Measurements from ENCODE around the gene NOS3. TPM values are rescaled to one million over a fixed set of nuclear protein-coding genes. Genes with fewer than 3 reads are reported as not detected.

Gene NOS3
- total and polyA plus RNA-seq, 2 experiments from 2014 or later, result 2.6 to 6.1 TPM

DNA sequence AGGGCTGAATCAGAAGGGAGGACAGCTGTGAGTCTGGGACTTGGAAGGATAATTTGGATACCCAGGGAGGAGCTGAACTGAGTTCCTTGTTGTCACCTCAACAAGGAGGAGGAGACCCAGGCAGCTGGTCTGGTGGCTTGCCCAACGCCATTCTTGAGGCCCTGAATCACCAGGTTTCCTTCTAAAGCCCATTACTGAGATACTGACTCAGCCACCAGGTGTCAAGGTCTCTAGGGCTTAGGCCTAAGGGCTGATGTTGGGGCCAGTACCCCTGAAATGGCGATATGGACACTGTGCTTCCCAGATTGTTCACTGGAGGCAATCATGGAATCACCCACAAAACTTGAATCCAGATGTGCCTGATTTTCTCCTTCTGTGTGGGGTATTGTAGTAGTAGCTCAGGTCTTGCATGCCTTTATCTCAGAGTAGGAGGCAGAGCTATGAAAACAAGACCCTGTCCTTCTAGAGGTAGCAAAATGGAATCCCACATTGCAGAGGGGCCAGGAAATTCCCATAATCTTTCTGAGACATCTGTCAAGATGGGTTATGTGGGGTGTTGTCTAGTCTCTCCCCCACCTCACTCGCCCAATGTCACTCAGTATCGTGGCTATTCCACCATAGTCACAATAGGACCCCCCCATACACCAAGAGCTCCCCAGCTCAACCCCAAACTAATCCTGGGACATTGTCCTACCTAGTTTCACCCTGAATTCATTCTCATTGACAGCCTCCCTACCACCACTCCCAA is 35.3 kb downstream of the NOS3 start:
- peaks cover 18% of the 10 kb centered on the region; the same call in 1 of the 2 replicates for H3K27me3 ChIP-seq (ENCODE audit: insufficient read depth)
- no peak overlapping the region for H3K27ac Mint-ChIP-seq
- H3K4me3 ChIP-seq, result no peak overlapping the region
- H3F3A ChIP-seq (replicated peaks; ENCODE audit: low read depth), result no peaks in the 10 kb centered on the region
- H3K4me1 ChIP-seq (ENCODE audit: insufficient read depth), result peaks cover 15% of the 10 kb centered on the region
- no peak for DNase-seq (ENCODE audit: low spot score)
- peaks cover 25% of the 10 kb centered on the region for H3K4me1 Mint-ChIP-seq
- H3K36me3 Mint-ChIP-seq (ENCODE audit: low read depth), result no peaks in the 10 kb centered on the region; the same call in 2 of the 3 replicates
- no peaks in the 10 kb centered on the region for H4K20me1 ChIP-seq (replicated peaks; ENCODE audit: insufficient read depth)
- no peak overlapping the region for H2AFZ ChIP-seq
- peaks cover 4% of the 10 kb centered on the region for H3K27me3 Mint-ChIP-seq (ENCODE audit: insufficient read depth, low read depth, poor library complexity)
- TF ChIP-seq, protein P1, sequence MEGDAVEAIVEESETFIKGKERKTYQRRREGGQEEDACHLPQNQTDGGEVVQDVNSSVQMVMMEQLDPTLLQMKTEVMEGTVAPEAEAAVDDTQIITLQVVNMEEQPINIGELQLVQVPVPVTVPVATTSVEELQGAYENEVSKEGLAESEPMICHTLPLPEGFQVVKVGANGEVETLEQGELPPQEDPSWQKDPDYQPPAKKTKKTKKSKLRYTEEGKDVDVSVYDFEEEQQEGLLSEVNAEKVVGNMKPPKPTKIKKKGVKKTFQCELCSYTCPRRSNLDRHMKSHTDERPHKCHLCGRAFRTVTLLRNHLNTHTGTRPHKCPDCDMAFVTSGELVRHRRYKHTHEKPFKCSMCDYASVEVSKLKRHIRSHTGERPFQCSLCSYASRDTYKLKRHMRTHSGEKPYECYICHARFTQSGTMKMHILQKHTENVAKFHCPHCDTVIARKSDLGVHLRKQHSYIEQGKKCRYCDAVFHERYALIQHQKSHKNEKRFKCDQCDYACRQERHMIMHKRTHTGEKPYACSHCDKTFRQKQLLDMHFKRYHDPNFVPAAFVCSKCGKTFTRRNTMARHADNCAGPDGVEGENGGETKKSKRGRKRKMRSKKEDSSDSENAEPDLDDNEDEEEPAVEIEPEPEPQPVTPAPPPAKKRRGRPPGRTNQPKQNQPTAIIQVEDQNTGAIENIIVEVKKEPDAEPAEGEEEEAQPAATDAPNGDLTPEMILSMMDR (conservative IDR thresholded peaks at IDR 0.05; ENCODE audit: low read depth in 2 of 2), result no peak
- TF ChIP-seq JUNB (IDR thresholded peaks at IDR 0.05; ENCODE audit: unreplicated experiment), result no peak
- TF ChIP-seq, protein P2, sequence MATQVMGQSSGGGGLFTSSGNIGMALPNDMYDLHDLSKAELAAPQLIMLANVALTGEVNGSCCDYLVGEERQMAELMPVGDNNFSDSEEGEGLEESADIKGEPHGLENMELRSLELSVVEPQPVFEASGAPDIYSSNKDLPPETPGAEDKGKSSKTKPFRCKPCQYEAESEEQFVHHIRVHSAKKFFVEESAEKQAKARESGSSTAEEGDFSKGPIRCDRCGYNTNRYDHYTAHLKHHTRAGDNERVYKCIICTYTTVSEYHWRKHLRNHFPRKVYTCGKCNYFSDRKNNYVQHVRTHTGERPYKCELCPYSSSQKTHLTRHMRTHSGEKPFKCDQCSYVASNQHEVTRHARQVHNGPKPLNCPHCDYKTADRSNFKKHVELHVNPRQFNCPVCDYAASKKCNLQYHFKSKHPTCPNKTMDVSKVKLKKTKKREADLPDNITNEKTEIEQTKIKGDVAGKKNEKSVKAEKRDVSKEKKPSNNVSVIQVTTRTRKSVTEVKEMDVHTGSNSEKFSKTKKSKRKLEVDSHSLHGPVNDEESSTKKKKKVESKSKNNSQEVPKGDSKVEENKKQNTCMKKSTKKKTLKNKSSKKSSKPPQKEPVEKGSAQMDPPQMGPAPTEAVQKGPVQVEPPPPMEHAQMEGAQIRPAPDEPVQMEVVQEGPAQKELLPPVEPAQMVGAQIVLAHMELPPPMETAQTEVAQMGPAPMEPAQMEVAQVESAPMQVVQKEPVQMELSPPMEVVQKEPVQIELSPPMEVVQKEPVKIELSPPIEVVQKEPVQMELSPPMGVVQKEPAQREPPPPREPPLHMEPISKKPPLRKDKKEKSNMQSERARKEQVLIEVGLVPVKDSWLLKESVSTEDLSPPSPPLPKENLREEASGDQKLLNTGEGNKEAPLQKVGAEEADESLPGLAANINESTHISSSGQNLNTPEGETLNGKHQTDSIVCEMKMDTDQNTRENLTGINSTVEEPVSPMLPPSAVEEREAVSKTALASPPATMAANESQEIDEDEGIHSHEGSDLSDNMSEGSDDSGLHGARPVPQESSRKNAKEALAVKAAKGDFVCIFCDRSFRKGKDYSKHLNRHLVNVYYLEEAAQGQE (IDR thresholded peaks at IDR 0.05; ENCODE audit: unreplicated experiment), result no peak
- no peak for TF ChIP-seq POLR2AphosphoS5 (IDR thresholded peaks at IDR 0.05; ENCODE audit: low read depth)
- TF ChIP-seq EZH2 (IDR thresholded peaks at IDR 0.05; ENCODE audit: low read depth, unreplicated experiment), result no peak
- no peak for TF ChIP-seq NANOG (IDR thresholded peaks at IDR 0.05; ENCODE audit: borderline replicate concordance)
- no peak for TF ChIP-seq ZNF331 (CRISPR knock-in tag; IDR thresholded peaks at IDR 0.05; ENCODE audit: low read depth)
- TF ChIP-seq, protein P3, sequence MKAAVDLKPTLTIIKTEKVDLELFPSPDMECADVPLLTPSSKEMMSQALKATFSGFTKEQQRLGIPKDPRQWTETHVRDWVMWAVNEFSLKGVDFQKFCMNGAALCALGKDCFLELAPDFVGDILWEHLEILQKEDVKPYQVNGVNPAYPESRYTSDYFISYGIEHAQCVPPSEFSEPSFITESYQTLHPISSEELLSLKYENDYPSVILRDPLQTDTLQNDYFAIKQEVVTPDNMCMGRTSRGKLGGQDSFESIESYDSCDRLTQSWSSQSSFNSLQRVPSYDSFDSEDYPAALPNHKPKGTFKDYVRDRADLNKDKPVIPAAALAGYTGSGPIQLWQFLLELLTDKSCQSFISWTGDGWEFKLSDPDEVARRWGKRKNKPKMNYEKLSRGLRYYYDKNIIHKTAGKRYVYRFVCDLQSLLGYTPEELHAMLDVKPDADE (IDR thresholded peaks at IDR 0.05), result no peak
- no peak for TF ChIP-seq EZH2phosphoT487 (IDR thresholded peaks at IDR 0.05; ENCODE audit: unreplicated experiment)
- TF ChIP-seq STAT1 (IDR thresholded peaks at IDR 0.05; ENCODE audit: unreplicated experiment), result no peak
- no peak for TF ChIP-seq CREB1 (CRISPR knock-in tag; IDR thresholded peaks at IDR 0.05; ENCODE audit: low read depth)
- TF ChIP-seq, protein P4, sequence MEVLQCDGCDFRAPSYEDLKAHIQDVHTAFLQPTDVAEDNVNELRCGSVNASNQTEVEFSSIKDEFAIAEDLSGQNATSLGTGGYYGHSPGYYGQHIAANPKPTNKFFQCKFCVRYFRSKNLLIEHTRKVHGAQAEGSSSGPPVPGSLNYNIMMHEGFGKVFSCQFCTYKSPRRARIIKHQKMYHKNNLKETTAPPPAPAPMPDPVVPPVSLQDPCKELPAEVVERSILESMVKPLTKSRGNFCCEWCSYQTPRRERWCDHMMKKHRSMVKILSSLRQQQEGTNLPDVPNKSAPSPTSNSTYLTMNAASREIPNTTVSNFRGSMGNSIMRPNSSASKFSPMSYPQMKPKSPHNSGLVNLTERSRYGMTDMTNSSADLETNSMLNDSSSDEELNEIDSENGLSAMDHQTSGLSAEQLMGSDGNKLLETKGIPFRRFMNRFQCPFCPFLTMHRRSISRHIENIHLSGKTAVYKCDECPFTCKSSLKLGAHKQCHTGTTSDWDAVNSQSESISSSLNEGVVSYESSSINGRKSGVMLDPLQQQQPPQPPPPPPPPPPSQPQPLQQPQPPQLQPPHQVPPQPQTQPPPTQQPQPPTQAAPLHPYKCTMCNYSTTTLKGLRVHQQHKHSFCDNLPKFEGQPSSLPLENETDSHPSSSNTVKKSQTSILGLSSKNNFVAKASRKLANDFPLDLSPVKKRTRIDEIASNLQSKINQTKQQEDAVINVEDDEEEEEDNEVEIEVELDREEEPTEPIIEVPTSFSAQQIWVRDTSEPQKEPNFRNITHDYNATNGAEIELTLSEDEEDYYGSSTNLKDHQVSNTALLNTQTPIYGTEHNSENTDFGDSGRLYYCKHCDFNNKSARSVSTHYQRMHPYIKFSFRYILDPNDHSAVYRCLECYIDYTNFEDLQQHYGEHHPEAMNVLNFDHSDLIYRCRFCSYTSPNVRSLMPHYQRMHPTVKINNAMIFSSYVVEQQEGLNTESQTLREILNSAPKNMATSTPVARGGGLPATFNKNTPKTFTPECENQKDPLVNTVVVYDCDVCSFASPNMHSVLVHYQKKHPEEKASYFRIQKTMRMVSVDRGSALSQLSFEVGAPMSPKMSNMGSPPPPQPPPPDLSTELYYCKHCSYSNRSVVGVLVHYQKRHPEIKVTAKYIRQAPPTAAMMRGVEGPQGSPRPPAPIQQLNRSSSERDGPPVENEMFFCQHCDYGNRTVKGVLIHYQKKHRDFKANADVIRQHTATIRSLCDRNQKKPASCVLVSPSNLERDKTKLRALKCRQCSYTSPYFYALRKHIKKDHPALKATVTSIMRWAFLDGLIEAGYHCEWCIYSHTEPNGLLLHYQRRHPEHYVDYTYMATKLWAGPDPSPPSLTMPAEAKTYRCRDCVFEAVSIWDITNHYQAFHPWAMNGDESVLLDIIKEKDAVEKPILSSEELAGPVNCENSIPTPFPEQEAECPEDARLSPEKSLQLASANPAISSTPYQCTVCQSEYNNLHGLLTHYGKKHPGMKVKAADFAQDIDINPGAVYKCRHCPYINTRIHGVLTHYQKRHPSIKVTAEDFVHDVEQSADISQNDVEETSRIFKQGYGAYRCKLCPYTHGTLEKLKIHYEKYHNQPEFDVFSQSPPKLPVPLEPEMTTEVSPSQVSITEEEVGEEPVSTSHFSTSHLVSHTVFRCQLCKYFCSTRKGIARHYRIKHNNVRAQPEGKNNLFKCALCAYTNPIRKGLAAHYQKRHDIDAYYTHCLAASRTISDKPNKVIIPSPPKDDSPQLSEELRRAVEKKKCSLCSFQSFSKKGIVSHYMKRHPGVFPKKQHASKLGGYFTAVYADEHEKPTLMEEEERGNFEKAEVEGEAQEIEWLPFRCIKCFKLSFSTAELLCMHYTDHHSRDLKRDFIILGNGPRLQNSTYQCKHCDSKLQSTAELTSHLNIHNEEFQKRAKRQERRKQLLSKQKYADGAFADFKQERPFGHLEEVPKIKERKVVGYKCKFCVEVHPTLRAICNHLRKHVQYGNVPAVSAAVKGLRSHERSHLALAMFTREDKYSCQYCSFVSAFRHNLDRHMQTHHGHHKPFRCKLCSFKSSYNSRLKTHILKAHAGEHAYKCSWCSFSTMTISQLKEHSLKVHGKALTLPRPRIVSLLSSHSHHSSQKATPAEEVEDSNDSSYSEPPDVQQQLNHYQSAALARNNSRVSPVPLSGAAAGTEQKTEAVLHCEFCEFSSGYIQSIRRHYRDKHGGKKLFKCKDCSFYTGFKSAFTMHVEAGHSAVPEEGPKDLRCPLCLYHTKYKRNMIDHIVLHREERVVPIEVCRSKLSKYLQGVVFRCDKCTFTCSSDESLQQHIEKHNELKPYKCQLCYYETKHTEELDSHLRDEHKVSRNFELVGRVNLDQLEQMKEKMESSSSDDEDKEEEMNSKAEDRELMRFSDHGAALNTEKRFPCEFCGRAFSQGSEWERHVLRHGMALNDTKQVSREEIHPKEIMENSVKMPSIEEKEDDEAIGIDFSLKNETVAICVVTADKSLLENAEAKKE (CRISPR knock-in tag; IDR thresholded peaks at IDR 0.05), result no peak
- TF ChIP-seq ZNF114 (CRISPR knock-in tag; IDR thresholded peaks at IDR 0.05), result no peak
- H3K4me3 Mint-ChIP-seq, result peak overlapping the region; percentile 95; the same call in 2 of the 3 replicates
- no peak for ATAC-seq
- no peaks in the 10 kb centered on the region for H3K9me2 ChIP-seq (ENCODE audit: insufficient read depth)
- H3K9me3 Mint-ChIP-seq, result no peaks in the 10 kb centered on the region
- no peak overlapping the region for H3K27ac ChIP-seq (ENCODE audit: low read depth)
- no peaks in the 10 kb centered on the region for H3K36me3 ChIP-seq (ENCODE audit: insufficient read depth)
- H3K4me2 ChIP-seq, result peak overlapping the region; percentile 79
- peaks cover 9% of the 10 kb centered on the region; the same call in 1 of the 2 replicates for H3K79me2 ChIP-seq (replicated peaks; ENCODE audit: insufficient read depth)

Data from GM23338 (cell line).